MG63 (cell line): ENCODE measurements around the gene NSF. TPM values are rescaled to one million over a fixed set of nuclear protein-coding genes. Genes with fewer than 3 reads are reported as not detected.
"Not testable (repeated sequence)": the region's sequence is repeated elsewhere in the genome, so short reads cannot be mapped to it uniquely, and the experiment has no call there.

Experiments
- DNase-seq: peaks from one replicate; pipeline ENCODE4 v3.0.0-alpha.2; 2020
- H3K27me3 ChIP-seq: fragments of 250-450 bp; sonication (Bioruptor Pico); 2 replicates; pipeline ENCODE4 v1.5.1; 2020; ENCODE audit warnings: mild to moderate bottlenecking, moderate library complexity
- H3K36me3 ChIP-seq: fragments of 250-450 bp; sonication (Bioruptor Pico); 2 replicates; pipeline ENCODE4 v1.5.1; 2020; ENCODE audit warnings: mild to moderate bottlenecking, moderate library complexity
- H3K4me3 ChIP-seq: fragments of 250-450 bp; sonication (Bioruptor Pico); 2 replicates; pipeline ENCODE4 v1.5.1; 2020; ENCODE audit warnings: mild to moderate bottlenecking, moderate library complexity
- H3K9me3 ChIP-seq: fragments of 250-450 bp; sonication (Bioruptor Pico); 2 replicates; pipeline ENCODE4 v1.5.1; 2020; ENCODE audit warnings: mild to moderate bottlenecking, moderate library complexity
- total RNA-seq: library from RNA; depleted of rRNA; stranded (reverse); fragments of >200 nt; shearing (Covaris generic); gene quantifications from 2 replicates; pipeline ENCODE4 v1.2.3, GENCODE V29; 2014; ENCODE audit warnings: low replicate concordance; rRNA removed

Gene NSF
- 22.0 and 65.1 TPM in 2 replicates for total RNA-seq

GRCh38 chr17:46590157-46591146, at the start of gene NSF:
TSS of gene NSF (plus strand) at chr17:46590669. CDS start at chr17:46590776, 107 bp downstream.
- H3K9me3 ChIP-seq, DNase-seq: not testable (repeated sequence)

GRCh38 chr17:46548607-46549006, 41.9 kb upstream of the NSF start:
- not testable (repeated sequence) for DNase-seq, H3K36me3 ChIP-seq, H3K9me3 ChIP-seq, H3K4me3 ChIP-seq, H3K27me3 ChIP-seq

More at GRCh38 chr17:46590157-46591146, at the start of gene NSF:
- not testable (repeated sequence) for H3K36me3 ChIP-seq, H3K4me3 ChIP-seq, H3K27me3 ChIP-seq

DNA sequence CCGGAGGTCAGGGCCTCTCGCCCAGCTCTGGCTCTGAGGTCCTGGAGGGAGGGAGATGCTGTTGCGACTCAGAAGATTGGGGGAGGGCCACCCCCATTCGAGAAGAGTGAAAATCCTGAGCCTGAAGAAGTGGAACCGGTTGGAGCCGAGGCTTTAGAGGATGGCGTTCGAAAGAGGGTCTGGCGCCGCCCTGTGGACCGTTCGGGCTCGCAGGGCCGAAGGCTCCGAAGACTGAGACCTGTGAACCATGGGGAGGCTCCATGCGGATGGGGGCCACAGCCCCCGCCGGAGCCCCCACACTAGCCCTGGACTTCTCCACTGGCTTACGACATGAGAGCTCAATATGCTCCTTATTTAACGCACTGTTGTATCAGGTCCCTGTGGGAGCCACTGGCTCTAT, 31.3 kb upstream of the NSF start:
- H3K36me3 ChIP-seq, DNase-seq: not testable (repeated sequence)

DNA sequence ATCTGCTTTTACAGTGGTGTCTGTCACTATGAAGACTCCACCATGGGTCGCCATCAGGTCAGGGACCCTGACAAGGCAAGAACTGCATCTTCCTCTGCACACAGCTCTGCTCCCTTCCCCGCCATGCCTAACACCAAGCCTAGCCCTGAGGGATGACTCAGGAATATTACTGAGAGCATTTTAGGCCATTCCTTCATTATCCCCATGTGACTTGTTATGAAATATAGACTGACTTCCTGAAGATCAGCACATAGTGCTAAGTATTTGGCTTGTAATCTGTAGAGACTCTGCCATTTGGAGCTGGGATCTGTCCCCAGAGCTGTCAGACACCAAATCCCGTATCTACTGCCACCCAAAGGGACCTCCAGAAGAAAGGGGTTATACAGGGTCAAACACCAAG, 30.4 kb upstream of the NSF start:
- H3K9me3 ChIP-seq, DNase-seq, H3K36me3 ChIP-seq, H3K4me3 ChIP-seq, H3K27me3 ChIP-seq: not testable (repeated sequence)

More for the DNA sequence above, 31.3 kb upstream of the NSF start:
- H3K9me3 ChIP-seq, H3K27me3 ChIP-seq, H3K4me3 ChIP-seq: not testable (repeated sequence)

DNA sequence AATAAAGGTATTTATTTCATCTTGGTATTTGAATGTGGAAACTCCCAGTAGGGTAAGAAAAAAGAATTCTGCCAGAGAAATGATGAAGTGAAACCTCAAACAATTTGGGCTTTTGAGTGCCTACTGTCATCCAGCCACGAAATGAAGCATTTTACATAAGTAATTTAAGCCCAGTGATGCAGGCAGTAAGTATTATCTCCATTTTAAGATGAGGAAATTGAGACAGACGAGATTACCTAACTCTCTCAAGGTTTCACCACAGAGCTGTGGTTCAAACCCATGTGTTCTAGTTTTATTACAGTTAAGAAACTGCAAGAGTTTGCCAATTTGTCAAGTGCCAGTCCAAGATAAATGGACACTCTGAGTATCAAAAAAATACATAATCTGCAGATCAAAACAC, 24.2 kb upstream of the NSF start:
- not testable (repeated sequence) for H3K36me3 ChIP-seq, H3K9me3 ChIP-seq, H3K4me3 ChIP-seq, DNase-seq, H3K27me3 ChIP-seq

GRCh38 chr17:46566980-46567379, 23.5 kb upstream of the NSF start:
- not testable (repeated sequence) for H3K36me3 ChIP-seq, H3K4me3 ChIP-seq, H3K9me3 ChIP-seq, DNase-seq, H3K27me3 ChIP-seq

GRCh38 chr17:46571796-46572195, 18.7 kb upstream of the NSF start:
- H3K9me3 ChIP-seq, H3K36me3 ChIP-seq, DNase-seq: not testable (repeated sequence)

DNA sequence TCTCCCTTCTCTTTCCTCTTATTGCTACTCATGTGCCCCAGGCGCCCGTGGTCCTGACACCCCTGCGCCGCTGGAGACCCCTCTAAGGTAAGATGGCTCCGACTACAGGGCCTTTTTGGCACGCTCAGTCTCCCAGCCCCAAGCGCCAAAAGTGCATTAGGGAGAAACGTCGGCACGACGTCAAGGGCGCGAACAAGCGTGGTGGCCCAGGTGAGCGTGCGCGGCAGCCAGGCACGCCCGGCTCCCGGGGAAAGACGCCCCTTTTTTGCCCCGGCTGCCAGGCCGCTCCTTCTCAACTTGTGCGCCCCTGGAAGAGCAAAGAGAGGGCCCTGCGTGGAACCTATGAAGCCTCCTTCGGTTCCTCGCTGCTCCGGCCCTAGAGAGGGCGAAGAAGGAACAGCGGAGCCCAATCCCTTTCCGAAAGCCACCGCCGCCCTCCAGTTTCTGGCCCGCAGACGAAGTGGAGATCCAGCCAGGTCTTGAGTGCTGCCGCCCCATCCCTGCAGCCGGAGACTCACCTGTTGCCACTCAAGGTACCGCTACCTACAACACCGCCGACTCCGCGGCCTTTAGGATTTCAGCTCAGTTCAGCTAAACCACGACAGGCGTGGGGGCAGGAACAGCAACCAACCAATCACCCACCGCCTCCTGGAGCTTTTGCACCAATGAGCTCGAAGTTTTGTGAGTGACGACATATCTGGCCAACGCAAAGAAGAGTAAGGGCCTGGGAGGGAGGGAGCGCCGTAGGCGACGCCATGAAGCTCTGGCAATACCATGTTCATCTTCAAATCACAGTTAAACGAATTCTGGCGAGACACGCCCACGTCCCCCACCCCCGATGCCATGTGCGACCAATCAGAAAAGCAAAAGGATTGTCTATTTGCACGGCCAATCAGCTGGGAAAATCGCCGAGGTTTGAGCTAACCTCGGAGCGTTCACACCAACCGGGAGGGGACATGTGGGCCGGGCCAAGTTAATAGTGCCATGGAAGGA, 11.1 kb upstream of the NSF start, which contains the start of gene ARL17A:
Gene ARL17A, minus strand, starts transcription at position 609 of the 993 bp plus-strand sequence. CDS start 3,369 bp downstream, outside the sequence.
- not testable (repeated sequence) for H3K36me3 ChIP-seq, H3K9me3 ChIP-seq, H3K27me3 ChIP-seq, H3K4me3 ChIP-seq
- DNase-seq: peak; percentile 91

More at GRCh38 chr17:46571796-46572195, 18.7 kb upstream of the NSF start:
- H3K27me3 ChIP-seq, H3K4me3 ChIP-seq: not testable (repeated sequence)

DNA sequence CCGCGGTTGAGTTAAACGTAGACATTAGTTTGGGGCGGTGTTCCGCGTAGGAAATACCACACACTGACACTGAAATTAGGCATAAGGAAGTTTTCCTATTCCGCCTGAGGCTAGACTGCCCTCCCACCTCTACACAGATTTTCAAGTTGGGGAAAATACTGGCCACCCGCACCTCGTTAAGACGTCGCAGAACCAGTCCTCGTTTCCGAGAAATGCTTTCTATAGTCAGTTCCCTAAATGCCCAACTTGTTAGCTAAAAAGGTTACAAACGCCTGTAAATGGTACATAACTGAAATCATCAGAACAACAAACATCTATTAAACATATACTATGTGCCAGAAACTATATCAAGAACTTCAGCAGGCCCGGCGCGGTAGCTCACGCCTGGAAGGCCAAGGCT, 10.4 kb upstream of the NSF start:
- not testable (repeated sequence) for DNase-seq, H3K36me3 ChIP-seq, H3K27me3 ChIP-seq, H3K4me3 ChIP-seq, H3K9me3 ChIP-seq

DNA sequence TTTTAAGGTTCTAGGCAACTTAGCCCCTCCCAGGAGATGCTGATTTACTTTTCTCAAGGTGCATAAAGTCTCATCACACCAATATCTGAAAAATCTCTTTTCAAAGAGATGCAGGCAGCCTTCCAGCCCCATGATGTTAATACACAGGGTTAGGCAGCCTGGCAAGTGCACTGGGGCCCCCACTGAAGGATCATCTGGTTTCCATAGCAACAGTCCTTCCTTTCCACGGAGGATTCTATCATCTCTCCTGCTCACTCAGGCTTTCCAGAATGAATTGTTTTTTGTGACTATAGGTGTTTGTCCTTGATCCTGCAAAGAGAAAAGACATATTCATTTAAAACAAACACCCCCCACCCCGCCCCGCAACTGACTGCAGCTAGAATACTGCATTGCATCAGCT, 5.0 kb upstream of the NSF start:
- not testable (repeated sequence) for H3K4me3 ChIP-seq, H3K9me3 ChIP-seq, H3K36me3 ChIP-seq, DNase-seq, H3K27me3 ChIP-seq

- not testable (repeated sequence) for H3K9me3 ChIP-seq, H3K36me3 ChIP-seq, DNase-seq, H3K4me3 ChIP-seq, H3K27me3 ChIP-seq
Observed at GRCh38 chr17:46591332-46591731, 863 bp downstream of the NSF start.

DNA sequence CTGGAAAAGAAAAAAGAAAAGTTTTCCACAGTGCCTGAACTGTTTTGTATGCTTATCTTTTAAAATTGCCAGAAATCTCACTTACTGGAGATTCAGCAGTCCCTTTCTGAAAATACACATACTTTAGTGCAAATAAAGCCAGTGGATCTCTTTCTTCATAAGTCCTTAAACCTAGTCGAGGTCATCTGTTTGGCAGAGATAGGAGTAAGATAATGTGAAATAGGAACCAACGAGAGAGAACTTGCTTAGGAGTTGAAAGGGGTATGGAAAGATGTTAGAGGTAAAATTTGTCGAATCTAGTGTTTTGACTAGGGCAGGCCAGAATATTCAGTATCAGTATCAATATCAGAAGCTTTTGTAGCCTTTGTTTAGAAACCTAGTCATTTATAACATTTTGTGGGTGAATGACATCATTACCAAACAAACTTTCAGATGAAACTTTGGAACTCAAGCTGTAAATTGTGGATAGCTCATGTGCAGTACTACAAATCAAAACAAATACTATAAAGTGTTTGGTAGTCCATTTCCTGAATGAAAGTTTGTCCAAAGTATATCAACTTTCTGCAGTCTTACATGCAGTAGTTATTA, 8.0 kb downstream of the NSF start:
- H3K4me3 ChIP-seq, H3K36me3 ChIP-seq, DNase-seq, H3K27me3 ChIP-seq, H3K9me3 ChIP-seq: not testable (repeated sequence)

DNA sequence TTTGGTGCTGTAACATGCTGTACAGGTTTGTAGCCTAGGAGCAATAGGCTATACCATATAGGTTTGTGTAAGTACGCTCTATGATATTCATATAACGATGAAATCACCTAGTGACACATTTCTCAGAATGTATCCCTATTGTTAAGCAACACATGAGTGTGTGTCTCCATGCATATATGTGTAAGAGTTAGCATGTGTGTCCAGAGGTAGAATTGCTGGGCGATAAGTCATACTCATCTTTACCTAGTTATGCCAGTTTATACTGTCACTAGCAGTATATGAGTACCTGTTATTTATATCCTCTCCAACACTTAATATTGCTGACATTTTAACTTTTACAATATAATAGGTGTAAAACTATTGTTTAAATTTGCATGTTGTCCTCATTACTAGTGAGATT, 10.3 kb downstream of the NSF start:
- not testable (repeated sequence) for DNase-seq, H3K9me3 ChIP-seq, H3K4me3 ChIP-seq, H3K27me3 ChIP-seq, H3K36me3 ChIP-seq

- H3K4me3 ChIP-seq, H3K27me3 ChIP-seq, DNase-seq, H3K9me3 ChIP-seq, H3K36me3 ChIP-seq: not testable (repeated sequence)
Observed at GRCh38 chr17:46603125-46603524, 12.7 kb downstream of the NSF start.

GRCh38 chr17:46611304-46611703, 20.8 kb downstream of the NSF start:
- not testable (repeated sequence) for H3K9me3 ChIP-seq, H3K27me3 ChIP-seq, H3K4me3 ChIP-seq, DNase-seq, H3K36me3 ChIP-seq

DNA sequence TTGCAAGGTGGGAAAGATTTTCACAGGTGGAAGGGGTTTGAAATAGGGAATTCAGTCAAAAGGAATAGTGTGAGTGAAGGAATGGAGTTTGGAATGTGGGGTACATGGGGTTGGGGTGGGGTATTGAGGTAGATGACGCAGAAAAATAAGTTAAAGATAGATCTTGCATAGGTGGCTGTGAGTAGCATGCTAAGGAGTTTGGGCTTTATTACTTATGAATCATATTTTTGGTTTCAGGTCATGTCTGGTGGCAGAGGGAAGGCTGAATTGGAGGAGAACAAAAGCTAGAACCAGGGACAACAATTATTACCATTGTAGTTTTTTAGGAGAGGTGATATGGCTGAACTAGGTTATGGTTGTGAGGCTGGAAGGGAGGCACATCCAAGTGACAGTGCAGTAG, 23.4 kb downstream of the NSF start:
- DNase-seq, H3K9me3 ChIP-seq, H3K36me3 ChIP-seq, H3K4me3 ChIP-seq, H3K27me3 ChIP-seq: not testable (repeated sequence)

- DNase-seq, H3K4me3 ChIP-seq, H3K27me3 ChIP-seq, H3K9me3 ChIP-seq, H3K36me3 ChIP-seq: not testable (repeated sequence)
Observed at GRCh38 chr17:46617121-46617520, 26.7 kb downstream of the NSF start.
